Measurements from ENCODE around the gene MSX2. TPM values are rescaled to one million over a fixed set of nuclear protein-coding genes. Genes with fewer than 3 reads are reported as not detected.

The MSX2 gene
- total RNA-seq, 2 experiments from 2014 or later: not detected

- CTCF ChIA-PET: no interaction called here
- Mint-ChIP-seq H3K27me3 (ENCODE audit: low read depth) (no peaks in the 10 kb centered on the region), H3K4me1 (ENCODE audit: low read depth) (no peaks in the 10 kb centered on the region), H3K9me3 (ENCODE audit: insufficient read depth) (no peaks in the 10 kb centered on the region), H3K4me3 (no peak overlapping the region), H3K36me3 (ENCODE audit: low read depth) (no peaks in the 10 kb centered on the region), H3K27ac (no peak overlapping the region)
- POLR2A ChIA-PET: no interaction called here
- DNase-seq: no peak
- no peak for ATAC-seq
These were observed 44.6 kb downstream of the MSX2 start for GRCh38 chr5:174769005-174769404.

GRCh38 chr5:174773371-174773770 lies 49.0 kb downstream of the MSX2 start:
- no peak for ATAC-seq
- DNase-seq: no peak
- Mint-ChIP-seq H3K4me1 (ENCODE audit: low read depth) (no peaks in the 10 kb centered on the region), H3K36me3 (ENCODE audit: low read depth) (no peaks in the 10 kb centered on the region), H3K27ac (no peak overlapping the region), H3K4me3 (no peak overlapping the region), H3K27me3 (ENCODE audit: low read depth) (no peaks in the 10 kb centered on the region), H3K9me3 (ENCODE audit: insufficient read depth) (no peaks in the 10 kb centered on the region)
- POLR2A ChIA-PET: no interaction called here
- CTCF ChIA-PET: no interaction called here

GRCh38 chr5:174775081-174775480 lies 50.7 kb downstream of the MSX2 start:
- Mint-ChIP-seq H3K27ac (no peak overlapping the region), H3K4me3 (no peak overlapping the region), H3K9me3 (ENCODE audit: insufficient read depth) (no peaks in the 10 kb centered on the region), H3K27me3 (ENCODE audit: low read depth) (no peaks in the 10 kb centered on the region), H3K36me3 (ENCODE audit: low read depth) (no peaks in the 10 kb centered on the region), H3K4me1 (ENCODE audit: low read depth) (no peaks in the 10 kb centered on the region)
- DNase-seq (no peak), ATAC-seq (no peak)
- ChIA-PET CTCF (interaction anchor here (1.3 kb wide), 1 partner anchor 19 kb away, joined by 5 read pairs; no protein-coding TSS in a partner anchor), POLR2A (no interaction called here)

- H3K36me3 Mint-ChIP-seq (ENCODE audit: low read depth): no peaks in the 10 kb centered on the region
- no peaks in the 10 kb centered on the region for H3K27me3 Mint-ChIP-seq (ENCODE audit: low read depth)
- ATAC-seq (no peak), DNase-seq (no peak)
- no peak overlapping the region for H3K4me3 Mint-ChIP-seq
- CTCF ChIA-PET: no interaction called here
- no peak overlapping the region for H3K27ac Mint-ChIP-seq
- no peaks in the 10 kb centered on the region for H3K4me1 Mint-ChIP-seq (ENCODE audit: low read depth)
- no peaks in the 10 kb centered on the region for H3K9me3 Mint-ChIP-seq (ENCODE audit: insufficient read depth)
- POLR2A ChIA-PET: interaction anchor here (0.6 kb wide), 1 partner anchor 719 kb away, joined by 3 read pairs; no protein-coding TSS in a partner anchor
These were observed 52.7 kb downstream of the MSX2 start for GRCh38 chr5:174777111-174777510.

GRCh38 chr5:174777583-174777982 lies 53.2 kb downstream of the MSX2 start:
- no peak overlapping the region for H3K4me3 Mint-ChIP-seq
- ChIA-PET CTCF (interaction anchor here (0.7 kb wide), 1 partner anchor 53 kb away, joined by 3 read pairs; the partner anchor contains the start of gene MSX2), POLR2A (no interaction called here)
- H3K36me3 Mint-ChIP-seq (ENCODE audit: low read depth): no peaks in the 10 kb centered on the region
- no peaks in the 10 kb centered on the region for H3K9me3 Mint-ChIP-seq (ENCODE audit: insufficient read depth)
- ATAC-seq: no peak
- no peak for DNase-seq
- no peak overlapping the region for H3K27ac Mint-ChIP-seq
- H3K27me3 Mint-ChIP-seq (ENCODE audit: low read depth): no peaks in the 10 kb centered on the region
- H3K4me1 Mint-ChIP-seq (ENCODE audit: low read depth): no peaks in the 10 kb centered on the region

Small RNA genes within 50 kb of the gene (microRNA-seq; reads per million reads assigned to microRNA genes)
- not detected for gene MIR4634

Data from activated CD8-positive, alpha-beta T cell treated with anti-CD3 and anti-CD28 coated beads, Interleukin-2, amount 10 ng/mL, durations not matched to agents 7 days and 5 days (primary cell).